GM10266 (cell line): ENCODE results near the gene NOB1.

Experiments used
- DNase-seq: peaks from one replicate; pipeline ENCODE4 v3.0.0; 2012; ENCODE audit errors: extremely low spot score
- TF ChIP-seq, protein P1 (sequence below): IDR thresholded peaks from 2 replicates; pipeline ENCODE4 v1.5.1; 2012; ENCODE audit warnings: mild to moderate bottlenecking, low read depth; ENCODE audit not compliant: control insufficient read depth, insufficient read depth; ENCODE audit errors: missing control alignments

The NOB1 gene

DNA sequence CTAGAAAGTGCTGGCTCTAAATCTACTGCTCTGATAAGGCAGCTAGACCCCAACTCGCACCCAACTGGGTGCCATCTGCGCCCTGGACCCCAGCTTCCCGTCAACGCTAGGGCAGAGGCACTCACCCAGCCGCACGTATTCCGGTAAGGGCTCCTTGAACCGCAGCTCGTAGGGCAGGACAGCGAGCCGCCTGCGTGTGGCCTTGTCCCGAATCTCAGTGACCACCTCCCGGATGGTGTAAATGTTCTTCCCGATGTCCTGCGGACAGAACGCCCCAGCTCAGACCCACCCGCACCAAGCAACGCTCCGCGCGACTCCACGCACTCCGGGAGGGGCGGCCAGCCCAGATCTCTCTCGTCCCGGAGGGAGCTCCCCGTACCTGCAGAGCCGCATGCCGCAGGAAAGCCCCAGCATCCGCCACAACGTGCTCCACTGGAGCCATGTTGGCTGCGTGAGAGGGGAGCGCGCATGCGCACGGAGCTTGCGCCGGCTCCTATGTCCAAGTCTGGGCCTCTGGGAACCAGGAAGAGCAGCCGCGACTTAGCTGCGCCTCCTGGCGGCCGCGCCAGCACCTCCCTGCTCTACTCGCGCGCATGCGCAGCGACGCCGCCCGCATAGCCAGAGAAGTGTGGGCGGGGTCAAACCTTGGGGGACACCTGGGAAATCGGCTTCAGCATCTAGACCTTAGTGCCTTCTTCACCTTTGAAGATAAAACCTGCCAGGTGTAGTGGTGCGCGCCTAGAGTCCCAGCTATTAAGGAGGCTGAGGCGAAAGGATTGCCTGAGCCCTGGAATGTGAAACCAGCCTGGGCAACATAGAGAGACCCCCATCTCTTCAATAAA is at the start of gene NOB1:
NOB1 (minus strand) TSS at position 458 of the 842 bp plus-strand sequence; CDS start at position 442, 16 bp downstream.
- TF ChIP-seq, protein P1, sequence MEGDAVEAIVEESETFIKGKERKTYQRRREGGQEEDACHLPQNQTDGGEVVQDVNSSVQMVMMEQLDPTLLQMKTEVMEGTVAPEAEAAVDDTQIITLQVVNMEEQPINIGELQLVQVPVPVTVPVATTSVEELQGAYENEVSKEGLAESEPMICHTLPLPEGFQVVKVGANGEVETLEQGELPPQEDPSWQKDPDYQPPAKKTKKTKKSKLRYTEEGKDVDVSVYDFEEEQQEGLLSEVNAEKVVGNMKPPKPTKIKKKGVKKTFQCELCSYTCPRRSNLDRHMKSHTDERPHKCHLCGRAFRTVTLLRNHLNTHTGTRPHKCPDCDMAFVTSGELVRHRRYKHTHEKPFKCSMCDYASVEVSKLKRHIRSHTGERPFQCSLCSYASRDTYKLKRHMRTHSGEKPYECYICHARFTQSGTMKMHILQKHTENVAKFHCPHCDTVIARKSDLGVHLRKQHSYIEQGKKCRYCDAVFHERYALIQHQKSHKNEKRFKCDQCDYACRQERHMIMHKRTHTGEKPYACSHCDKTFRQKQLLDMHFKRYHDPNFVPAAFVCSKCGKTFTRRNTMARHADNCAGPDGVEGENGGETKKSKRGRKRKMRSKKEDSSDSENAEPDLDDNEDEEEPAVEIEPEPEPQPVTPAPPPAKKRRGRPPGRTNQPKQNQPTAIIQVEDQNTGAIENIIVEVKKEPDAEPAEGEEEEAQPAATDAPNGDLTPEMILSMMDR: peak; percentile 97
- DNase-seq: peak; percentile 91

DNA sequence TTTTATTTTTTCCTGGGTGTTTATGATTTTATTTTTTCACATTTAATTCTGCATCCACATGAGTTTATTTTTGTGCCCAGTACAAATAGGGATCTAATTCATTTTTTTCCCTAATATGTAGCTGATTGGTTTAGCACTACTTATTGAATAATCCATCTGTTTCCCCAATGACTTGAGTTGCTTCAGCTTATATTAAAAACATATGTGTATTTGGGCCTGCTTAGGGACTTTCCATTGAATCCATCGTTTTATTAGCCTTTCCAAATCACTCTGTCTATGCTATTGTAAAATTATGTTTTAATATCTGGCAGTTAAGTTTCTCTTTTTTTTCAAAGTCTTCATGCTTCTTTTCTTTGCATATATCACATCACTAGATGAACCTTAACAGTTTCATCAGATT is 49.6 kb upstream of the NOB1 start:
- no peak for DNase-seq
- TF ChIP-seq, protein P1: no peak

DNA sequence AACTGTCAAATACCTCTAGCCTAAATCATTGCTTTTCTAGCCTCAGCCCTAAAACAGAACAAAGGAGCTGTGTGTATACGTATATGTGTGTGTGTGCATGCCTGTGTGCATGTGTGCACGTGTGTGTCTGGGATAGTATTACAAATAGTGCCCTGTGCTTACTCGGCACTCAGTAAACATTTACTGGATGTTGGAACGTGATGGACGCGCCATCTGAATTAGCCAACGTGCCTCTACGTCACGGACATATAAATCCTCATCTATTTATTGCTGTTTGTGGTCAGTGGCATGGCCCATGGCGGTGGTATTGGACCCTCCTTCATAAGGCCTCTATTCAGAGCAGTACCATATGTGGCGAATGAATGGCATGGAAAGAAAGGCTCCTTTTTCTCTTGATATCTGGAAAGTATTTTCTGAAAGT is 44.9 kb upstream of the NOB1 start:
- TF ChIP-seq, protein P1: no peak
- DNase-seq: no peak

DNA sequence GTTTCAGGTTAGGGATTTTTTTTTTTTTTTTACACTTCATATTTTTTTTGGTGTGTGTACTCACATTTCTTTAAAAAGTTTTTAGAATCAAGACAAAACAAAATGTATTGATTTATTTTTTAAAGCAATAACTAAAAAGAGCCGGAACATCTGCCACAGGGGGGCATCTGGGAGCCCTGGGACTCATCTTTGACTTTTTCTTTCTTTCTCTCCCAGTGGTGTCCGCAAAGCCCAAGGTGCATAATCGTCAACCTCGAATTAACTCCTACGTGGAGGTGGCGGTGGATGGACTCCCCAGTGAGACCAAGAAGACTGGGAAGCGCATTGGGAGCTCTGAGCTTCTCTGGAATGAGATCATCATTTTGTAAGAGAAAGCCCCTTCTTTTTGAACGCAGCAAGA is 43.7 kb upstream of the NOB1 start:
- no peak for DNase-seq
- TF ChIP-seq, protein P1: no peak

DNA sequence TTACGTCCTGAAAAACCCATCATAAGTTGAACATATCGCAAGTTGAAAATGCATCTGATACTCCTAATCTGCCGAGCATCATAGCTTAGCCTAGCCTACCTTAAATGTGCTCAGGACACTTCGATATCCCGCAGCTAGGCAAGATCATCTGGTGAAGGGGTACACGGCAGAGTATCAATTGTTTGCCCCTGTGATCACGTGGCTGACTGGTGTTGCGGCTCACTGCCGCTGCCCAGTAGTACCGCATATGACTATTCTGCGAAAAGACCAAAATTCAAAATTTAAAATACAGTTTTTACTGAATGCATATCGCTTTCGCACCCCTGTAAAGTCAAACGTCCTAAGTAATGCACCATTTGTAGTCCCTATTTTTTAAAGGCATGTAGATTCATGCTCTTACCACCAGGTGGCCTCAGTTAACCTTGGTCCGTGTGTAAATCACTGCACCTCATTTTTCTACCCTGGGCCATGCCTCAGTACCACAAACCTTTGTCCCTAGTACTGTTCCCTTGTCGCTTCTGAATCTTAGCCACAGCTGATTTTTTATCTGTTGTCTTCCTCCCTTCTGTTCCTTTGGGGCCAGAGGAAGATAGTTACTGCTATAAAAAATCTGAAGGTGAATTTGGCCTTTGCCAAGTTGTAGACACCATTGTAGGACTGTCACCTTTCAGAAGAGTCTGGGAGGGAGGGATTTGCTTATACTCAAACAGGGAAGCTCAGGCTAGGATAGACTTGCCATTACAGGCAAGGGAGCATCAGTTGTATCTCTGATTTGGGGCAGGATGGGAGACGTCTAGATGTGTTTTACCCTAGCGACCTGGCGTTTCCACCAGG is 41.8 kb upstream of the NOB1 start:
- TF ChIP-seq, protein P1: peak; percentile 76
- DNase-seq: peak; percentile 57

DNA sequence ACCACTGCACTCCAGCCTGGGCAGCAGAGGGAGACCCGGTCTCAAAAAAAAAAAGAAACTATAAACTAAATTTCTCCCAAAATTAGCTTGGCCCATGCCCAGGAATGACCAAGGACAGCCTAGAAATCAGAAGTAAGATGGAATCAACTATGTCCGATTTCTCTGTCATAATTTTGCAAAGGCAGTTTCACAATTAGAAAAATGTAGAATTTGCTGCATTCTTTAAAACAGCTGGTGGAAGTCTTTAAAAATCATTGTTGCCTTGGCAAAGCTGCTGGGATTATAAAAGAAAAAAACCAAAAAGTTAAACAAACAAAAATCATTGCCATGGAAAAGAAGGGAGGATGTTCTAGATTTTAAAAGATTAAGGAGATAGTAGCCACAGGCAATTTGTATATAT is 39.8 kb upstream of the NOB1 start:
- no peak for DNase-seq
- TF ChIP-seq, protein P1: no peak
